H1 (cell line): Measurements from ENCODE around the gene COLEC11.
"Not testable (repeated sequence)": the region's sequence is repeated elsewhere in the genome, so short reads cannot be mapped to it uniquely, and the experiment has no call there.

Experiments used
- EZH2 ChIP-seq: fragments of 200-600 bp; sonication (generic); IDR thresholded peaks from 2 replicates; pipeline ENCODE4 v1.7.1; 2012; ENCODE audit warnings: low read depth, mild to moderate bottlenecking, moderate library complexity, low read length, inconsistent platforms; ENCODE audit not compliant: severe bottlenecking
- GABPA ChIP-seq: IDR thresholded peaks from 2 replicates; pipeline ENCODE4 v1.6.1; 2011; ENCODE audit warnings: mild to moderate bottlenecking, low read length, moderate library complexity, borderline replicate concordance; ENCODE audit not compliant: insufficient read depth
- TAF1 ChIP-seq: IDR thresholded peaks from 2 replicates; pipeline ENCODE4 v1.6.1; 2011; ENCODE audit warnings: mild to moderate bottlenecking, low read depth, low read length

- not testable (repeated sequence) for TF ChIP-seq GABPA, TAF1, EZH2
Measured at GRCh38 chr2:3635975-3636327, 41.0 kb downstream of the COLEC11 start.
